H1 (cell line): ENCODE data around the gene CDKN2B. TPM values are rescaled to one million over a fixed set of nuclear protein-coding genes. Genes with fewer than 3 reads are reported as not detected.

ENCODE experiments used
- NANOG ChIP-seq: IDR thresholded peaks from 2 replicates; pipeline ENCODE4 v1.6.1; 2011; ENCODE audit warnings: low read length, low read depth, mild to moderate bottlenecking, inconsistent platforms; ENCODE audit not compliant: insufficient read depth, poor library complexity, severe bottlenecking
- polyA plus RNA-seq, 7 experiments: library from polyadenylated mRNA; depleted of rRNA in 3 of 7; stranded (reverse) in 5 of 7; unstranded in 2 of 7; fragments of >200 nt in 5 of 7; fragments of 200-250 nt in 2 of 7; gene quantifications; 1 replicate in 5 of 7; 2 replicates in 1 of 7; 4 replicates in 1 of 7; pipeline versions ENCODE4 v1.2.1 to v1.2.3, GENCODE V29; 2011 to 2013; ENCODE audit warnings: missing spikeins in 2 of 7, mixed read lengths in 2 of 7
- total RNA-seq: library from RNA; stranded (reverse); fragmentation: NEBNext Ultra II Directional; extraction: Animal tissue kit (Norgen Biotek cat#: 25700); gene quantifications from 2 replicates; pipeline ENCODE4 v1.2.1, GENCODE V29; 2021
- TF ChIP-seq, protein P1 (sequence below): IDR thresholded peaks from 2 replicates; pipeline ENCODE4 v1.6.1; 2012; ENCODE audit warnings: inconsistent platforms
- TF ChIP-seq, protein P2 (sequence below): IDR thresholded peaks from 2 replicates; pipeline ENCODE4 v1.6.1; 2011; ENCODE audit warnings: low read depth, mild to moderate bottlenecking, low read length; ENCODE audit not compliant: insufficient read depth

The CDKN2B gene
- total and polyA plus RNA-seq, 2 of the 8 experiments (the other 6 are each of a cell fraction or from before 2014, with no cell fraction given): 0.20 to 0.88 TPM

DNA sequence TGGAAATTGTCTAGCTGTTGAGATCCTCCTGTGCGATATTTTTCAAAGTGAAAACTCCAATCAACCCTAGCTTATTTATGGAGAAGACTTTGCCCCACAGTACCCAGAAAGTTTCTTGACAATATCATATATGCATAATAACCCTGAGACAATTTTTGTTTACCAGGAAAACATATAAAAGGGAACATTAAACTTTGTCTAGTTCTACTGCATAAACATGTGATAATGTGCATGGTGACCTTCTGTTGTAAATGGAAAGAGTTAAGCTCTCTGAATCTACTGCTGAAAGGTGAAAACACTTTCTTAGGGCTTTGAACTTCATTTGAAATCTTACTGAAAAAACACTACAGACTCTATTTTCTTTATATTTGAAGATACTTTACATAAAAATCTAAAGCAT, 32.2 kb upstream of the CDKN2B start (continued):
- TF ChIP-seq NANOG: no peak
- TF ChIP-seq, protein P1, sequence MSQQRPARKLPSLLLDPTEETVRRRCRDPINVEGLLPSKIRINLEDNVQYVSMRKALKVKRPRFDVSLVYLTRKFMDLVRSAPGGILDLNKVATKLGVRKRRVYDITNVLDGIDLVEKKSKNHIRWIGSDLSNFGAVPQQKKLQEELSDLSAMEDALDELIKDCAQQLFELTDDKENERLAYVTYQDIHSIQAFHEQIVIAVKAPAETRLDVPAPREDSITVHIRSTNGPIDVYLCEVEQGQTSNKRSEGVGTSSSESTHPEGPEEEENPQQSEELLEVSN: no peak
- TF ChIP-seq, protein P2, sequence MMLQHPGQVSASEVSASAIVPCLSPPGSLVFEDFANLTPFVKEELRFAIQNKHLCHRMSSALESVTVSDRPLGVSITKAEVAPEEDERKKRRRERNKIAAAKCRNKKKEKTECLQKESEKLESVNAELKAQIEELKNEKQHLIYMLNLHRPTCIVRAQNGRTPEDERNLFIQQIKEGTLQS: no peak
